GM19328 (cell line): ENCODE data around the gene TCP11L1.
"Not testable (repeated sequence)": the region's sequence is repeated elsewhere in the genome, so short reads cannot be mapped to it uniquely, and the experiment has no call there.

ENCODE experiments used
- ATAC-seq: cut with Tn5 transposase; IDR thresholded peaks from one replicate; pipeline ENCODE4 v1.9.1; 2021; ENCODE audit warnings: mild to moderate bottlenecking, moderate library complexity; ENCODE audit not compliant: unreplicated experiment

TCP11L1 gene

GRCh38 chr11:33064866-33065265 is 25.5 kb downstream of the TCP11L1 start:
- ATAC-seq = no peak

GRCh38 chr11:33065445-33066178 is 26.2 kb downstream of the TCP11L1 start:
- ATAC-seq = no peak

GRCh38 chr11:33067294-33067693 is 27.9 kb downstream of the TCP11L1 start:
- no peak for ATAC-seq

GRCh38 chr11:33068611-33069340 is 29.4 kb downstream of the TCP11L1 start:
- ATAC-seq = no peak

GRCh38 chr11:33072465-33072864 is 33.1 kb downstream of the TCP11L1 start:
- no peak for ATAC-seq

GRCh38 chr11:33083918-33084317 is 44.5 kb downstream of the TCP11L1 start:
- ATAC-seq = no peak

GRCh38 chr11:33086017-33086416 is 46.6 kb downstream of the TCP11L1 start:
- ATAC-seq = no peak

GRCh38 chr11:33089776-33090175 is 50.4 kb downstream of the TCP11L1 start:
- ATAC-seq = no peak

- no peak for ATAC-seq
Observed at GRCh38 chr11:33094157-33094556, 54.8 kb downstream of the TCP11L1 start.

GRCh38 chr11:33103836-33104235 is 64.5 kb downstream of the TCP11L1 start:
- ATAC-seq = no peak

GRCh38 chr11:33109294-33109895 is 70.0 kb downstream of the TCP11L1 start:
- no peak for ATAC-seq

- ATAC-seq = no peak
Observed at GRCh38 chr11:33110083-33110482, 70.7 kb downstream of the TCP11L1 start.

GRCh38 chr11:33116535-33116934 is 77.2 kb downstream of the TCP11L1 start:
- no peak for ATAC-seq

GRCh38 chr11:33122696-33123095 is 83.3 kb downstream of the TCP11L1 start:
- not testable (repeated sequence) for ATAC-seq
